PC-3 (cell line): Measurements from ENCODE around the gene USP33. TPM values are rescaled to one million over a fixed set of nuclear protein-coding genes. Genes with fewer than 3 reads are reported as not detected.

Experiments
- ATAC-seq: fragments of 200-7000 bp; cut with Tn5 transposase; 2 replicates; pipeline ENCODE4 v1.9.1; 2020; ENCODE audit warnings: mild to moderate bottlenecking, moderate library complexity
- BruUV-seq: library from RNA; stranded (reverse); fragments of 400-500 nt; replicated peaks from 2 replicates; lab custom pipeline; 2021; lab: Mats Ljungman, UMichigan
- CTCF ChIA-PET: fragments of 300-600 bp; sonication (Branson Sonifier 250); formaldehyde crosslinking; loops from one replicate; lab custom pipeline; 2022; ENCODE audit warnings: antibody characterized with exemption; lab: Charles Lee
- POLR2A ChIA-PET: fragments of 300-600 bp; sonication (Branson Sonifier 250); formaldehyde crosslinking; loops from one replicate; lab custom pipeline; 2022; ENCODE audit warnings: antibody characterized with exemption; ENCODE audit not compliant: unreplicated experiment; lab: Charles Lee
- DNase-seq: peaks from one replicate; pipeline ENCODE4 v3.0.0-alpha.2; 2015
- H2AFZ ChIP-seq: fragments of 300-600 bp; sonication (generic); 2 replicates; pipeline ENCODE4 v1.6.0; 2016; ENCODE audit warnings: antibody characterized with exemption, low read length
- H3F3A ChIP-seq: fragments of 300-600 bp; sonication (generic); one replicate; pipeline ENCODE4 v1.6.0; 2017; ENCODE audit warnings: antibody characterized with exemption, low read length, control low read depth, mild to moderate bottlenecking; ENCODE audit not compliant: unreplicated experiment
- H3K27ac ChIP-seq: fragments of 300-600 bp; sonication (generic); 2 replicates; pipeline ENCODE4 v1.5.1; 2016; ENCODE audit warnings: mild to moderate bottlenecking, low read length
- H3K27me3 ChIP-seq: fragments of 300-600 bp; sonication (generic); 2 replicates; pipeline ENCODE4 v1.6.1; 2016; ENCODE audit warnings: low read length, mixed read lengths
- H3K36me3 ChIP-seq: fragments of 300-600 bp; sonication (generic); 2 replicates; pipeline ENCODE4 v1.6.1; 2016; ENCODE audit warnings: low read depth, mixed run types, low read length, mixed read lengths
- H3K4me1 ChIP-seq: fragments of 300-600 bp; sonication (generic); 2 replicates; pipeline ENCODE4 v1.5.1; 2016; ENCODE audit warnings: low read length; ENCODE audit not compliant: insufficient read depth
- H3K4me2 ChIP-seq: fragments of 300-600 bp; sonication (generic); 2 replicates; pipeline ENCODE4 v1.6.0; 2016; ENCODE audit warnings: low read length
- H3K4me3 ChIP-seq: fragments of 300-600 bp; sonication (generic); 2 replicates; pipeline ENCODE4 v1.5.1; 2016; ENCODE audit warnings: mild to moderate bottlenecking, low read length, mixed read lengths
- H3K79me2 ChIP-seq: fragments of 300-600 bp; sonication (generic); 2 replicates; pipeline ENCODE4 v1.6.1; 2017; ENCODE audit warnings: low read length, mixed read lengths
- H3K9ac ChIP-seq: fragments of 300-600 bp; sonication (generic); 2 replicates; pipeline ENCODE4 v1.6.0; 2016; ENCODE audit warnings: mild to moderate bottlenecking, low read length
- H3K9me2 ChIP-seq: fragments of 300-600 bp; sonication (generic); replicated peaks from 2 replicates; pipeline ENCODE4 v1.6.1; 2016; ENCODE audit warnings: mixed run types, low read length, mixed read lengths
- H3K9me3 ChIP-seq: fragments of 300-600 bp; sonication (generic); 2 replicates; pipeline ENCODE4 v1.6.1; 2016; ENCODE audit warnings: low read length, mixed read lengths
- H4K20me1 ChIP-seq: fragments of 300-600 bp; sonication (generic); 2 replicates; pipeline ENCODE4 v1.6.1; 2016; ENCODE audit warnings: low read length, mixed read lengths
- EZH2 ChIP-seq: fragments of 300-600 bp; sonication (generic); IDR thresholded peaks from one replicate; pipeline ENCODE4 v1.6.1; 2017; ENCODE audit warnings: antibody characterized with exemption, mild to moderate bottlenecking, low read length; ENCODE audit not compliant: unreplicated experiment
- EZH2phosphoT487 ChIP-seq: fragments of 300-600 bp; sonication (generic); IDR thresholded peaks from 2 replicates; pipeline ENCODE4 v1.6.1; 2018; ENCODE audit warnings: mild to moderate bottlenecking, antibody characterized with exemption, low read length, borderline replicate concordance
- intact Hi-C: fragments of 100-400 bp; cut with micrococcal nuclease; formaldehyde crosslinking; loops from 2 replicates; pipeline ENCODE4 v1.9.0; 2023
- total RNA-seq: library from RNA; depleted of rRNA; stranded (reverse); fragments of >200 nt; gene quantifications from 2 replicates; pipeline ENCODE4 v1.2.3, GENCODE V29; 2014
- TF ChIP-seq, protein P1 (sequence below): fragments of 300-600 bp; sonication (generic); conservative IDR thresholded peaks from 2 replicates; pipeline ENCODE4 v1.5.1; 2017; ENCODE audit warnings: antibody characterized with exemption, low read depth, mild to moderate bottlenecking, low read length

USP33 gene
- total RNA-seq, 1 experiment from 2014 or later: 42.6 TPM

DNA sequence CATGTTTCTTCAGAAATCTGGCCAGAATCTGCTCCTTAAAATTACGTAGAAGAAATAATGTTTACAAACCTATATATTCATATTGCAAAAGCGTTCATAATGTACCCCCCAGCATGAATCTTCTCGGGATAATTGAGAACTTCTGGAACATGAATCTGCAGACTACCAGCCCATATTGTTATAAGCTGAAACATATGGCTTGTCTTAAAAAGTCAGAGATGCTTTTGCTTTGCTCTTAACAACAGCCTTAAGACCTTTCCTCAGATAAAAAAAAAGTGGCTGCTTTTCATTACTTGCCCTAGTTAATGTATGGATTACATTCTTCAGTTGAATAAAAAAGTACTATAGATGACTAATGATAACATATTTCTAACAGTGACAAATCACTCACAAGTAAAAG lies 62.2 kb downstream of the USP33 start:
- Histone ChIP-seq H3K9me2 (no peaks in the 10 kb centered on the region), H3K4me2 (no peak overlapping the region), H3K9ac (no peak overlapping the region), H4K20me1 (no peaks in the 10 kb centered on the region), H3K4me1 (no peaks in the 10 kb centered on the region), H3K27ac (no peak overlapping the region), H2AFZ (no peak overlapping the region), H3K4me3 (no peak overlapping the region), H3K9me3 (no peaks in the 10 kb centered on the region), H3K79me2 (no peaks in the 10 kb centered on the region), H3K27me3 (no peaks in the 10 kb centered on the region), H3K36me3 (peaks cover 6% of the 10 kb centered on the region), H3F3A (no peaks in the 10 kb centered on the region)
- intact Hi-C loops: no loop called here
- ChIA-PET POLR2A (no interaction called here), CTCF (no interaction called here)
- TF ChIP-seq EZH2phosphoT487 (no peak), EZH2 (no peak)
- TF ChIP-seq, protein P1, sequence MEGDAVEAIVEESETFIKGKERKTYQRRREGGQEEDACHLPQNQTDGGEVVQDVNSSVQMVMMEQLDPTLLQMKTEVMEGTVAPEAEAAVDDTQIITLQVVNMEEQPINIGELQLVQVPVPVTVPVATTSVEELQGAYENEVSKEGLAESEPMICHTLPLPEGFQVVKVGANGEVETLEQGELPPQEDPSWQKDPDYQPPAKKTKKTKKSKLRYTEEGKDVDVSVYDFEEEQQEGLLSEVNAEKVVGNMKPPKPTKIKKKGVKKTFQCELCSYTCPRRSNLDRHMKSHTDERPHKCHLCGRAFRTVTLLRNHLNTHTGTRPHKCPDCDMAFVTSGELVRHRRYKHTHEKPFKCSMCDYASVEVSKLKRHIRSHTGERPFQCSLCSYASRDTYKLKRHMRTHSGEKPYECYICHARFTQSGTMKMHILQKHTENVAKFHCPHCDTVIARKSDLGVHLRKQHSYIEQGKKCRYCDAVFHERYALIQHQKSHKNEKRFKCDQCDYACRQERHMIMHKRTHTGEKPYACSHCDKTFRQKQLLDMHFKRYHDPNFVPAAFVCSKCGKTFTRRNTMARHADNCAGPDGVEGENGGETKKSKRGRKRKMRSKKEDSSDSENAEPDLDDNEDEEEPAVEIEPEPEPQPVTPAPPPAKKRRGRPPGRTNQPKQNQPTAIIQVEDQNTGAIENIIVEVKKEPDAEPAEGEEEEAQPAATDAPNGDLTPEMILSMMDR: no peak
- ATAC-seq (no peak), DNase-seq (no peak)
- no TSS peak for BruUV-seq

DNA sequence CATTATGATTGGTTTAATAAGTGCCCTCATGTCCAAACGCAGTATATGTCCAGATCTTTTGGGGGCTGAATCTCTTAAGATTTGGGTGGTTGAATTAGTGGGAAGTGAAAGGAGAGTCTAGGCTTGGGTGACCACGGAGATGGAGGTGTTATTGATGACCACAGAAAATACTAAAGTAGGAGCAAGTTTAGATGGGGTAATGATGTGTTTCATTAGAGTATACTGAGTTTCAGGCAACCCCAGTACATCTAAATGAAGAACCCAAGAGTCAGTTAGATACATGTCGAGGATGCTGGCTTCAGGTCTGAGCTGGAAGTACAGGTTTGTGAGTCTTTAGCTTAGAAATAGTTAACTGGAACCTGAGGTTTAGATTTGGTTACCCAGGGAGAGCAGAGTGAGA lies 70.7 kb downstream of the USP33 start:
- CTCF ChIA-PET: no interaction called here
- Histone ChIP-seq H3K4me1 (peaks cover 7% of the 10 kb centered on the region), H3K27me3 (no peaks in the 10 kb centered on the region), H3K9ac (no peak overlapping the region), H3K9me2 (no peaks in the 10 kb centered on the region), H2AFZ (no peak overlapping the region), H3K4me2 (no peak overlapping the region), H3K4me3 (no peak overlapping the region), H3K27ac (no peak overlapping the region), H3K36me3 (no peaks in the 10 kb centered on the region), H4K20me1 (no peaks in the 10 kb centered on the region), H3K9me3 (no peaks in the 10 kb centered on the region), H3K79me2 (no peaks in the 10 kb centered on the region), H3F3A (no peaks in the 10 kb centered on the region)
- intact Hi-C loops: loop anchor here (10.0 kb wide), 1 partner anchor 136 kb away; no protein-coding TSS in a partner anchor
- ATAC-seq: no peak
- POLR2A ChIA-PET: no interaction called here
- no peak for TF ChIP-seq EZH2phosphoT487
- TF ChIP-seq EZH2: no peak
- TF ChIP-seq, protein P1: no peak
- DNase-seq: no peak
- BruUV-seq: no TSS peak

DNA sequence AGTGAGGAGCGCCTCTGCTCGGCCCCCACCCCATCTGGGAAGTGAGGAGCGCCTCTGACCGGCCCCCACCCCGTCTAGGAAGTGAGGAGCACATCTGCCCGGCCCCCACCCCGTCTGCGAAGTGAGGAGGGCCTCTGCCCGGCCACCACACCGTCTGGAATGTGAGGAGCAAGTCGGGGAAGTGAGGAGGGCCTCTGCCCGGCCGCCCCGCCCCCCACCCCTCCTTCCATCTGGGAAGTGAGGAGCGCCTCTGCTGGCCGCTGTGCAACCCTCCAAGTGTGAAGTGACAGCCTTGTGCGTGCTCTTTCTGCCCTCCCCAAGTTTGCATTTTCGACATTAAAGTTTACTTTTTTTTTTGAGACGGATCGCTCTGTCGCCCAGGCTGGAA lies 72.1 kb downstream of the USP33 start:
- Histone ChIP-seq H2AFZ (no peak overlapping the region), H3K4me1 (peaks cover 10% of the 10 kb centered on the region), H3K27me3 (no peaks in the 10 kb centered on the region), H3K27ac (no peak overlapping the region), H3F3A (no peaks in the 10 kb centered on the region), H3K36me3 (no peaks in the 10 kb centered on the region), H4K20me1 (no peaks in the 10 kb centered on the region), H3K79me2 (peaks cover 2% of the 10 kb centered on the region), H3K9ac (no peak overlapping the region), H3K4me2 (no peak overlapping the region), H3K9me3 (no peaks in the 10 kb centered on the region), H3K4me3 (no peak overlapping the region), H3K9me2 (no peaks in the 10 kb centered on the region)
- BruUV-seq: no TSS peak
- ChIA-PET POLR2A (no interaction called here), CTCF (no interaction called here)
- TF ChIP-seq EZH2 (no peak), EZH2phosphoT487 (no peak)
- TF ChIP-seq, protein P1: no peak
- no peak for ATAC-seq
- DNase-seq: no peak
- intact Hi-C loops: loop anchor here (10.0 kb wide), 1 partner anchor 137 kb away; no protein-coding TSS in a partner anchor
